CD4-positive, alpha-beta T cell treated with Interleukin-10 for 1 hour (primary cell): ENCODE data around the gene NCK2.
"Not testable (repeated sequence)": the region's sequence is repeated elsewhere in the genome, so short reads cannot be mapped to it uniquely, and the experiment has no call there.

Experiments
- DNase-seq: peaks from one replicate; pipeline ENCODE4 v3.0.0-alpha.2; 2020

Gene NCK2

DNA sequence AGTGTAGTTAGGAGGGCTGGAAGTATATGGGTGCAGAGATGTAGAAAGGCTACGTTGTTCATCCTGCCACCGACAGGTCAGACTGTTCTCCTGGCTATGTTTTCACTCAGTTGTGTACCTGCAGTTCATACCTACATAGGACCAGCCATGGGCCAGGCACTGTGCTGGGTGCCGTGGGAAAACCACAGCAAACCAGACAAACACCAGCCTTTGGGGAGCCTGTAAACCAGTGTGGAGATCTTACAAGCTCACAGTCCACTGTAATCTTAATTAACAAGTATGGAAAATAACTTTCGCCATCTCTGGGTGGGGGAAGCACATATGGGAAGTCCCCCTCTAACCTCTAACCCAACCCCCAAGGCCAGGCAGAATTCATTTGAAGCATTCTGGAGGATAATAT is 12.7 kb downstream of the NCK2 start:
- DNase-seq = peak; percentile 57

DNA sequence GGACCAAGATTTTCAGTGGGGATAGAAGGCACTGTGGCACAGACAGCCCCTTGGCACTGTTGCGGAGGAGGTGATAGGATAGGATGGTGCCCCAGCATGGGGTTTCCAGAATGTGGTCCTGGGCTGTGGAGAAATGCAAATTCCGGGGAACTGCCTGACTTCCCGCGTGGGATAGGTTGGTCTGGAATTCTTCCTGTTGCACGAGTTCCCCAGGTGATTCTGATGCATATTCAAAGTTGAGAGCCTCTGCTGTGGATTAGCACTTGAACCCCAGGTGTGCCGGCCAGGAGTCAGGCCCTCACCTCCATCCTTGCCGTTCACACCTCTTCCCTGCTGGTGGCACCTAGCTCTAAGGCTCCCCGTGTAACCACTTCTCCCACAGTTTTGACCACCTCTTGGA is 15.5 kb downstream of the NCK2 start:
- no peak for DNase-seq

GRCh38 chr2:105760639-105761337 is 16.1 kb downstream of the NCK2 start:
- DNase-seq = no peak

- DNase-seq = no peak
These were observed 17.3 kb downstream of the NCK2 start for GRCh38 chr2:105761931-105762515.

- no peak for DNase-seq
These were observed 18.4 kb downstream of the NCK2 start for GRCh38 chr2:105763076-105763475.

DNA sequence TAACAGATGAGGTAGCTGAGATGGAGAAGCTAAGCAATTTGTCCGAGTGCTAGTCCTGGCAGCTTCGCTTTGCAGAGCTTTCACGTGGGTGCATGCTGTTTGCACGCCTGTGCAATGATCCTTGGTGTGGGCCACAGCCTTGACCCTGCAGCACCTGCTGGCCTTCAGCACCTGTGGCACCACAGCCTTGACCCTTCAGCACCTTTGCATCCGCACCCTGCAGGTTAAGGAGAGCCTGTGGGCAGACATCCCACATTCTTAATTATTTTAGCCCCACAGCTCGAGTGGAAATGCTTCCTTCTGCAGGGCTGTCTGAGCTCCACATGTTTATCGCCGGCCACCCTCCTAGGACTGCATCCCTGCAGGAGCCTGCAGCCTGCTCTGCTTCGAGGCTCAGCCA is 19.3 kb downstream of the NCK2 start:
- DNase-seq = no peak

DNA sequence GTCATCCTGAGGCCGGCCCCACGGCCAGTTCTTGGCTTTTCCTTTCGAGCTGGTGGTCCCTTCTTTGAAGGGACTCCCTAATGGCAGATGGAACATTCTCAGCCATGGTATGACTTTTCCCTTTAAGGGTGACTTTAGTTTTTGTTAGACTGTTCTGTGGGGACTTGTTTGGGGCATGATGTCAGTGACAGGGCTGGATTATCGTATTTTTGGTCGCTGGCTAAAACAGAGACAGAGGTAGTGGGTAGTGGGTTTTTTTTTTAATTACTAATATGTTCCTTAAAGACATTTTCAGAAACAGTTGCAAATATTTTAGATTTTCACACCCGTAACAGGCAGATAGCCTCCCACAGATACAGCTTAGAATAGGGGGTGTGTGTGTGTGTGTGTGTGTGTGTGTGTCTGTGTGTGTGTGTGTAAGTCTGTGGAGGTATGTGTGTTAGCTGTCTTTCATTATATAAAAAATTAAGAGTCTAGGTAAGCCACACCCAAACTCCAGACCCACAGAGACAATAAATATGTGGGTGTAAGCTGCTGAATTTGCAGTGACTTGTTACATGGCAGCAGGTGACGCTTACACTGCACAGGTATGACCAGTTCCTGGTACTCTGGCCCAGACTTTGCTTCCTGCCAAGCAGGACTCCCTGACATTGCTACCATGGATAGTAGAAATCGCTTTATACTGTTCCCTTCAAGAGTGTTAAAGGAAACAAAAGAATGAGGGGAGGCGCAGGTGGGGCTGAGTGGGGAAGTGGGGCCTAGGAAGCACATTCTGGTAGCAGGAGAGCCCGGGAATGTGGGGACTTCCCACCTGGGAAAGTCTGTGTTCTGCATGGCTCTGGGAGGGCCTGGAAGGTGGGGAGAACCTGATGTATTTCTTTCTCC is 20.9 kb downstream of the NCK2 start:
- peak; percentile 53 for DNase-seq

GRCh38 chr2:105766300-105766866 is 21.7 kb downstream of the NCK2 start:
- DNase-seq = no peak

GRCh38 chr2:105768176-105768575 is 23.5 kb downstream of the NCK2 start:
- no peak for DNase-seq

GRCh38 chr2:105768961-105769452 is 24.3 kb downstream of the NCK2 start:
- no peak for DNase-seq

DNA sequence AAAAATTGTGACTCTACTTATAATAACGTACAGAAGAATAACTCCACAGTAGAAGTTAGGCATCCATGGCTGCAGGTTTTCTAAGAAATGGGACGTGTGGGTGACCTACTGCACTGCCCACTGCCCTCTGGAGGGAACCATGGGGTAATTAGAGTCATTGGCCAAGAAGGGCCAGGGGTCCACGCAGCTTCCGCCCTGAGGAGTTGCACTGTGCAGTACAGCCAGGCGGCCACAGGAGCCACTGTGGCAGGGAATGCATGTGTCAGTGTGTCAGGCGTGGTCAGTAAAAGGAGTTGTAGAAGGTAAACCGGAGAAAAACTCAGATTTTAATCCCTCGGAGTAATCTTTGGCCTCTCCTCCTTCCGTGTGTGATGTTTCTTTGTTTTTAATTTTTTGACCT is 24.8 kb downstream of the NCK2 start:
- no peak for DNase-seq

- no peak for DNase-seq
These were observed 25.4 kb downstream of the NCK2 start for GRCh38 chr2:105770149-105770548.

GRCh38 chr2:105771291-105771690 is 26.6 kb downstream of the NCK2 start:
- DNase-seq = not testable (repeated sequence)

DNA sequence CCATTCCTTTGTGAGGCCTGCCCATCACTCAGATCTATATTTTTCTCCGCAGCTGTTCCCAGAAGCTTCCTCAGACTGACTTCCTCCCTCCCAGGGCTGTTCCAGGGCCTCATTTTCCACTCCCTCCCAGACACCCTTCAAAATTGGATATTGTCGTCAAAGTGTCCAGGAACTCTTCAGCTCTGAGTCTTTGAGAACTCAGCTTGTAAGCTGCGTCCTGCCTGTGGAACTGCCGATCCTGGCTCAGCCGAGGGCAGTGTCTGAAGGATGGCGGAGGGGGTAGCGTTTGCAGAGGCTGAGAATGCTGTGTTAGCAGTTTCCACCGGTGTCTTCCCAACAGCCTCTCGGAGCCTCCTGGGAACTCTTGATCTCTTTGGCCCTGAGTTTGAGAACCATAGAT is 27.1 kb downstream of the NCK2 start:
- DNase-seq = no peak

GRCh38 chr2:105772362-105772761 is 27.6 kb downstream of the NCK2 start:
- no peak for DNase-seq

GRCh38 chr2:105773568-105773967 is 28.9 kb downstream of the NCK2 start:
- DNase-seq = no peak

DNA sequence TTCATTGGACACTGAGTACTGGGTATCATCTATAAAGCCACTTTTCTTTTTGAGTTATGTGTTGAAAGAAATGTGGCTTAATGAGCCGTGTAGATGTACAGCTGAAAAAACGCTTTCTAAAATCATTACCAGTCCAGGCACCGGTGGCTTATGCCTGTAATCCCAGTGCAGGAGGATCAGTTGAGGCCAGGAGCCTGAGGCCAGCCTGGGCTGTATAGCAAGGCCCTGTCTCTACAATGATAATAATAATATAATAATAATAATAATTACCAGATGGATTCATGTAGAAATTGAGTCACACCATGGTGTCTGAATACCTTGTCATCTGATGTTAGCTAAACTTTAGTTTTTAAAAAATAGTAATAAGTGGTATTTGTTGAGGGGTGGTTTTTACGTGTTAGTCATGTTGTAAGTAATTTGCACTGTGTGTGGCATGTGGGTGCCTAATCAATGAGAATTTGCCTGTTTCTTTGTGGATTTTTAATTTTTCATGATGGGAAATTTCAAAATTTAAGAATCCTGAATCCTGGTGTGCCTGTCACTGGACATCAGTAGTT is 30.1 kb downstream of the NCK2 start:
- no peak for DNase-seq

GRCh38 chr2:105775809-105776559 is 31.3 kb downstream of the NCK2 start:
- peak; percentile 58 for DNase-seq

GRCh38 chr2:105776560-105776928 is 31.8 kb downstream of the NCK2 start:
- no peak for DNase-seq

DNA sequence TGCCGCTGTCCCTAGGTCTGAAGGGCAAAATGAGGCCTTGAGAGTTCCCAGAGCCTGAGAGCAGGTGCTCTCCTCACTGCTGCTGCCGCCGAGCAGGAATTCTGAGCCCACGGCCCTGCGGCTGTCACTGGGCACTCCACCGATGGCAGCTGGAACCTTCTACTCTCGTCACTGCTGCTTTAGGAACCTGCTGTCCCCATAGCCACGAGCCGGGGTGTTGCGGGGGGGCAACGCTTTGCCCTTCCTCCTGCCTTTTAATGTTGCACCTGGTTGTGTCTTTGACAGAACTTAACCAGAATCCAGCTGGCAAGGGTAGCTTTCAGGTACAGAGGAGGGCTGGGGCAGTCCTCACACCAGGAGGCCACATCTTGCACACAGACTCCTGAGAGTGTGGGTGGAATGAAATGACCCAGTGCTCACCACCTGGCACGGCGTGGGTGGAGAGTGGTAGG is 32.3 kb downstream of the NCK2 start:
- no peak for DNase-seq

DNA sequence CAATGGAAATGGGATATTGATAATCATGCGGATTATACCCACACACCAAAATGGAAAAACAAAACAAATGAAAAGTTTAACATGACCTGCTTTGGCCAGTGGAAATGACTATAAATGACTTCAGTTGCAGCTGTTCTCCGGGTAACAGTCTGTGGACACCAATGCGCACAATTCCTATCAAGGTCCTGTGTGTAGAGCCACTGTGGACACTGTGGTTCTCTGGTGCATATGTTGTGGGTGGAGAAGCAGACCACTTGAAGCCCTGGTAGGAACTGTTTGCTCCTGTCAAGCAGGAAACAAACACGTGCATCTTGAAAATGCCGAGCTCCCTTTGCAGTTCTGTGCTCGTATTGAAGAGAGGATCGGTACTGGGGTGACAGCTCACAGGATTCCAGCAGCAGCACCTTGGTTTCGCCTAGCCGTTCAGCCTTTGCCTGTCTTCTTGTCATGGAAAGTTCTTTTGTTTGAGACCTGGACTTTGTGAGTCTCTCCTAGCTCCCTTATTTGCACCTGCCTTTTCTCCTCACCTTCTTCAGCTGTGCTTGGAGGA is 32.9 kb downstream of the NCK2 start:
- no peak for DNase-seq

GRCh38 chr2:105778080-105778607 is 33.4 kb downstream of the NCK2 start:
- DNase-seq = no peak
